OCI-LY7 (cell line): ENCODE data around the gene MROH2A. TPM values are rescaled to one million over a fixed set of nuclear protein-coding genes. Genes with fewer than 3 reads are reported as not detected.

ENCODE experiments used
- BruUV-seq: library from RNA; stranded (reverse); fragments of 400-500 nt; replicated peaks from 2 replicates; lab custom pipeline; 2021; lab: Mats Ljungman, UMichigan
- CTCF ChIA-PET: fragments of 300-600 bp; sonication (Branson Sonifier 250); formaldehyde crosslinking; loops from one replicate; lab custom pipeline; 2022; ENCODE audit warnings: antibody characterized with exemption; ENCODE audit not compliant: unreplicated experiment; lab: Charles Lee
- POLR2A ChIA-PET: fragments of 300-600 bp; sonication (Branson Sonifier 250); formaldehyde crosslinking; loops from one replicate; lab custom pipeline; 2022; ENCODE audit warnings: antibody characterized with exemption; lab: Charles Lee
- DNase-seq: peaks from one replicate; pipeline ENCODE4 v3.0.0-alpha.2; 2015; ENCODE audit warnings: low spot score
- H2AFZ ChIP-seq: fragments of 200-600 bp; sonication (generic), shearing (Covaris generic); 2 replicates; pipeline ENCODE4 v1.6.1; 2014; ENCODE audit warnings: mild to moderate bottlenecking, antibody characterized with exemption, low read length, moderate library complexity
- H3K27ac ChIP-seq: fragments of 200-600 bp; sonication (generic); 2 replicates; pipeline ENCODE4 v1.5.1; 2014; ENCODE audit warnings: mixed run types, low read depth, mild to moderate bottlenecking, moderate library complexity, low read length, inconsistent platforms; ENCODE audit not compliant: poor library complexity, severe bottlenecking
- H3K36me3 ChIP-seq: fragments of 200-600 bp; sonication (generic); 2 replicates; pipeline ENCODE4 v1.6.1; 2014; ENCODE audit warnings: mild to moderate bottlenecking, antibody characterized with exemption, low read length, moderate library complexity, mixed read lengths; ENCODE audit not compliant: insufficient read depth
- H3K4me1 ChIP-seq: fragments of 200-600 bp; sonication (generic); 2 replicates; pipeline ENCODE4 v1.5.1; 2014; ENCODE audit warnings: mild to moderate bottlenecking, low read length; ENCODE audit not compliant: insufficient read depth, poor library complexity, severe bottlenecking
- H3K4me2 ChIP-seq: fragments of 200-600 bp; sonication (generic); 2 replicates; pipeline ENCODE4 v1.6.1; 2014; ENCODE audit warnings: mild to moderate bottlenecking, low read length
- H3K4me3 ChIP-seq: fragments of 200-600 bp; sonication (generic); 2 replicates; pipeline ENCODE4 v1.5.1; 2014; ENCODE audit warnings: mild to moderate bottlenecking, low read depth, low read length; ENCODE audit not compliant: poor library complexity, severe bottlenecking
- H3K79me2 ChIP-seq: fragments of 200-600 bp; sonication (generic); 2 replicates; pipeline ENCODE4 v1.6.1; 2016; ENCODE audit warnings: low read depth, mild to moderate bottlenecking, low read length, moderate library complexity, mixed read lengths; ENCODE audit not compliant: insufficient read depth
- H3K9me2 ChIP-seq: fragments of 200-600 bp; sonication (generic); 2 replicates; pipeline ENCODE4 v1.6.1; 2016; ENCODE audit warnings: mild to moderate bottlenecking, low read length, mixed read lengths; ENCODE audit not compliant: insufficient read depth
- H3K9me3 ChIP-seq: fragments of 200-600 bp; sonication (generic); 2 replicates; pipeline ENCODE4 v1.6.1; 2014; ENCODE audit warnings: mild to moderate bottlenecking, mixed run types, low read length, mixed read lengths
- H4K20me1 ChIP-seq: fragments of 200-600 bp; sonication (generic); 2 replicates; pipeline ENCODE4 v1.6.1; 2014; ENCODE audit warnings: mild to moderate bottlenecking, antibody characterized with exemption, low read length, moderate library complexity, mixed read lengths; ENCODE audit not compliant: insufficient read depth
- EZH2phosphoT487 ChIP-seq: fragments of 200-600 bp; sonication (generic); IDR thresholded peaks from 2 replicates; pipeline ENCODE4 v1.6.1; 2018; ENCODE audit warnings: low read depth, borderline replicate concordance, mild to moderate bottlenecking, mixed run types, antibody characterized with exemption, low read length, moderate library complexity, mixed read lengths
- intact Hi-C: fragments of 100-400 bp; cut with micrococcal nuclease; formaldehyde crosslinking; loops from one replicate; pipeline ENCODE4 v1.10.0; 2022; ENCODE audit not compliant: unreplicated experiment
- total RNA-seq, 2 experiments: library from RNA; depleted of rRNA in 1 of 2; stranded (reverse); fragments of >200 nt in 1 of 2; shearing (Covaris generic) in 1 of 2; gene quantifications; 2 replicates each; pipeline ENCODE4 v1.2.3, GENCODE V29; 2014 to 2022
- TF ChIP-seq, protein P1 (sequence below): fragments of 200-600 bp; sonication (generic); conservative IDR thresholded peaks from 2 replicates; pipeline ENCODE4 v1.5.1; 2014; ENCODE audit warnings: mild to moderate bottlenecking, antibody characterized with exemption, low read length, moderate library complexity, mixed read lengths

MROH2A gene
- total RNA-seq, 2 experiments from 2014 or later, result not detected

DNA sequence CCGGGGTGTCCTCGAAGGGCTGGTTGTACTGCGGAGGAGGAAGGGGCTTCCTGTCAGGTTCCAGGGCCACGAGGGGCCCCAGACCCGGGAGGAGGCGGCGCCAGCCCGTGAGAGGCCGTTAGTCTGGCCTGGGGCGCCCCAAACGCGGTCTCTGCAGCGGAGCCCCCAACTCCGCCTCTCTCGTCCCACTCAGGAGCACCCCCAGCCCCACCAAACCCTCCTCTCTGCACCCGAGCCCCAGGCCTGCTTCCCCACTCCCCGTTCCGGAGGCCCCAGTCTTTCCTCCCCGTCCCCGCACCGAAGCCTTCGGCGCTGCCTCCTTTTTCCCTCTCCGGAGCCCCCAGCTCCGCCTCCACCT is 75.7 kb downstream of the MROH2A start:
- no peak for TF ChIP-seq EZH2phosphoT487
- TF ChIP-seq, protein P1, sequence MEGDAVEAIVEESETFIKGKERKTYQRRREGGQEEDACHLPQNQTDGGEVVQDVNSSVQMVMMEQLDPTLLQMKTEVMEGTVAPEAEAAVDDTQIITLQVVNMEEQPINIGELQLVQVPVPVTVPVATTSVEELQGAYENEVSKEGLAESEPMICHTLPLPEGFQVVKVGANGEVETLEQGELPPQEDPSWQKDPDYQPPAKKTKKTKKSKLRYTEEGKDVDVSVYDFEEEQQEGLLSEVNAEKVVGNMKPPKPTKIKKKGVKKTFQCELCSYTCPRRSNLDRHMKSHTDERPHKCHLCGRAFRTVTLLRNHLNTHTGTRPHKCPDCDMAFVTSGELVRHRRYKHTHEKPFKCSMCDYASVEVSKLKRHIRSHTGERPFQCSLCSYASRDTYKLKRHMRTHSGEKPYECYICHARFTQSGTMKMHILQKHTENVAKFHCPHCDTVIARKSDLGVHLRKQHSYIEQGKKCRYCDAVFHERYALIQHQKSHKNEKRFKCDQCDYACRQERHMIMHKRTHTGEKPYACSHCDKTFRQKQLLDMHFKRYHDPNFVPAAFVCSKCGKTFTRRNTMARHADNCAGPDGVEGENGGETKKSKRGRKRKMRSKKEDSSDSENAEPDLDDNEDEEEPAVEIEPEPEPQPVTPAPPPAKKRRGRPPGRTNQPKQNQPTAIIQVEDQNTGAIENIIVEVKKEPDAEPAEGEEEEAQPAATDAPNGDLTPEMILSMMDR, result no peak
- POLR2A ChIA-PET, result no interaction called here

DNA sequence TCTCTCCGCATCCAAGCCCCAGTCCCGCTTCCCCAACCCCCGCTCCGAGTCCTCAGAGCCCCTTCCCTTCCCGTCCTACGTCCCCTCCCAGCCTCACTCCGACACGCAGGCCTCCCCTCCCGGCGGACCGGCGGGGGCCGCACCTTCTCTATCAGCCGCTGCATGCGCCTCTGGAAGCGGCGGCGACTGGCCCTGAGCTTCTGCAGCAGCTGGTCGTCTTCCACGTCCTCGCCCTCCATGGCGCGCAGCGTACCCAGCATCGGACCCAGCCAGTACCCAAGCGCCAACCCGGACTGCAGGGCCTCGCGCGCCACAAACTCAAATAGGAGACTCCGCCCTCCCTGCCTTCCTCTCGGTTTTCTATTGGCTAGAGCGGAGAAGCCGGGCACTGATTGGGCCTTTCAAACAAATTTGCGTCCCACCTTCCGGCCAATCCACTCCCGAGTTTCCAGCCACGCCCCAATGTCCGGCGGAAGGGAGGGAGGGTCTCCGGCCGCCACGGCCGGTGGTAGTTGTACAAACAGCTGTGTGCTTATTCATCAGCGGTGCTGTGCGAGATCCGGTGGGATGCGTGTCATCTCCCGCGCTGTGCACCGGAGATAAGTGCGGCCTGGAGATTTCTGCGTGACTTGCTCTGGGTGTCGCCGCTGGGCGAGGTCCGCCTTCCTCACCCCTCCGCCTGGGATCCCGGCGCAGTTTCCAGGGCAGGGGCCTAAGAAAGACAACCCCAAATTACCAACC is 76.3 kb downstream of the MROH2A start, which contains the start of gene HJURP:
Gene HJURP, minus strand, starts transcription at position 295 of the 741 bp plus-strand sequence. Its CDS starts 35 bp downstream, at position 260.
- H3K9me2 ChIP-seq, result no peaks in the 10 kb centered on the region
- peak within 1 kb of the TSS; percentile 82 for H2AFZ ChIP-seq
- peaks cover 49% of the 10 kb centered on the region for H3K36me3 ChIP-seq
- intact Hi-C loops, result no loop called here
- BruUV-seq, result no TSS peak
- peak within 1 kb of the TSS; percentile 76 for H3K4me2 ChIP-seq
- peaks cover 8% of the 10 kb centered on the region; the same call in 1 of the 2 replicates for H3K9me3 ChIP-seq
- H4K20me1 ChIP-seq, result peaks cover 33% of the 10 kb centered on the region
- ChIA-PET CTCF (no interaction called here), POLR2A (interaction anchor here (0.5 to 1.0 kb wide), 2 partner anchors 9 to 794 kb away, joined by 3 to 4 read pairs; no protein-coding TSS in a partner anchor)
- TF ChIP-seq, protein P1, result no peak
- no peak for TF ChIP-seq EZH2phosphoT487
- H3K4me1 ChIP-seq, result peaks cover 25% of the 10 kb centered on the region
- peak; percentile 97 for DNase-seq
- peaks cover 48% of the 10 kb centered on the region for H3K79me2 ChIP-seq
- H3K4me3 ChIP-seq, result peak within 1 kb of the TSS; percentile 97
- peak within 1 kb of the TSS; percentile 77 for H3K27ac ChIP-seq

More for the DNA sequence above, 75.7 kb downstream of the MROH2A start:
- peaks cover 33% of the 10 kb centered on the region for H4K20me1 ChIP-seq
- H3K4me3 ChIP-seq, result peak overlapping the region; percentile 97
- H3K9me2 ChIP-seq, result no peaks in the 10 kb centered on the region
- peak; percentile 31 for DNase-seq
- BruUV-seq, result no TSS peak
- H3K79me2 ChIP-seq, result peaks cover 48% of the 10 kb centered on the region
- H3K4me1 ChIP-seq, result peaks cover 25% of the 10 kb centered on the region
- H3K36me3 ChIP-seq, result peaks cover 54% of the 10 kb centered on the region
- peak overlapping the region; percentile 60; the same call in 1 of the 2 replicates for H2AFZ ChIP-seq
- H3K27ac ChIP-seq, result peak overlapping the region; percentile 77
- peak overlapping the region; percentile 76 for H3K4me2 ChIP-seq
- H3K9me3 ChIP-seq, result peaks cover 8% of the 10 kb centered on the region; the same call in 1 of the 2 replicates
- intact Hi-C loops, result no loop called here
- CTCF ChIA-PET, result no interaction called here
